Ureter (tissue), 1 donor: ENCODE results near the gene LILRB3. TPM values are rescaled to one million over a fixed set of nuclear protein-coding genes. Genes with fewer than 3 reads are reported as not detected.
"Not testable (repeated sequence)": the region's sequence is repeated elsewhere in the genome, so short reads cannot be mapped to it uniquely, and the experiment has no call there.

Experiments used
- DNase-seq: peaks from one replicate; pipeline ENCODE4 v3.0.0-alpha.2; 2020; ENCODE audit warnings: low spot score
- total RNA-seq: library from RNA; stranded (reverse); gene quantifications from one replicate; pipeline ENCODE4 v1.2.4, GENCODE V29; 2023
- donor health status: DM: yes; HTN: yes; CAD: no.

The LILRB3 gene
- total RNA-seq: 5.6 TPM

- not testable (repeated sequence) for DNase-seq
These were observed at the start of gene LILRB3 for GRCh38 chr19:54222474-54223276. LILRB3 (minus strand) TSS chr19:54223007; CDS start chr19:54222976, 31 bp downstream.

GRCh38 chr19:54272181-54272580, 49.4 kb upstream of the LILRB3 start:
- DNase-seq: not testable (repeated sequence)

GRCh38 chr19:54271587-54271986, 48.8 kb upstream of the LILRB3 start:
- not testable (repeated sequence) for DNase-seq

GRCh38 chr19:54271106-54271505, 48.3 kb upstream of the LILRB3 start:
- DNase-seq: no peak

- DNase-seq: no peak
These were observed 46.1 kb upstream of the LILRB3 start for GRCh38 chr19:54268936-54269335.

GRCh38 chr19:54266133-54266532, 43.3 kb upstream of the LILRB3 start:
- DNase-seq: peak; percentile 61

GRCh38 chr19:54262470-54262869, 39.7 kb upstream of the LILRB3 start:
- no peak for DNase-seq

- DNase-seq: peak; percentile 10
These were observed 39.3 kb upstream of the LILRB3 start for GRCh38 chr19:54262066-54262465.

- peak; percentile 38 for DNase-seq
These were observed 34.3 kb upstream of the LILRB3 start, which contains the start of gene LILRB5 for GRCh38 chr19:54257116-54257480. LILRB5 (minus strand) TSS chr19:54257273; CDS start chr19:54257193, 80 bp downstream.

GRCh38 chr19:54256250-54257115, 33.7 kb upstream of the LILRB3 start:
- peak; percentile 36 for DNase-seq

- peak; percentile 33 for DNase-seq
These were observed 32.4 kb upstream of the LILRB3 start for GRCh38 chr19:54255105-54255775.

- peak; percentile 37 for DNase-seq
These were observed 31.5 kb upstream of the LILRB3 start for GRCh38 chr19:54254195-54254906.

- peak; percentile 35 for DNase-seq
These were observed 30.8 kb upstream of the LILRB3 start for GRCh38 chr19:54253331-54254194.

GRCh38 chr19:54252845-54253244, 30.0 kb upstream of the LILRB3 start:
- DNase-seq: peak; percentile 29

- DNase-seq: peak; percentile 32
These were observed 29.4 kb upstream of the LILRB3 start for GRCh38 chr19:54252243-54252642.

GRCh38 chr19:54248016-54248601, 25.3 kb upstream of the LILRB3 start:
- peak; percentile 47 for DNase-seq

- DNase-seq: peak; percentile 31
These were observed 24.5 kb upstream of the LILRB3 start for GRCh38 chr19:54247106-54247930.

- DNase-seq: peak; percentile 18
These were observed 23.1 kb upstream of the LILRB3 start for GRCh38 chr19:54245936-54246335.

GRCh38 chr19:54243809-54244208, 21.0 kb upstream of the LILRB3 start:
- DNase-seq: not testable (repeated sequence)
